ENCODE measurements around the gene MOGAT3.

Gene MOGAT3, protein sequence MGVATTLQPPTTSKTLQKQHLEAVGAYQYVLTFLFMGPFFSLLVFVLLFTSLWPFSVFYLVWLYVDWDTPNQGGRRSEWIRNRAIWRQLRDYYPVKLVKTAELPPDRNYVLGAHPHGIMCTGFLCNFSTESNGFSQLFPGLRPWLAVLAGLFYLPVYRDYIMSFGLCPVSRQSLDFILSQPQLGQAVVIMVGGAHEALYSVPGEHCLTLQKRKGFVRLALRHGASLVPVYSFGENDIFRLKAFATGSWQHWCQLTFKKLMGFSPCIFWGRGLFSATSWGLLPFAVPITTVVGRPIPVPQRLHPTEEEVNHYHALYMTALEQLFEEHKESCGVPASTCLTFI

GRCh38 chr7:101200862-101201599, at the start of gene MOGAT3:
MOGAT3 (minus strand) TSS chr7:101201036; CDS start chr7:101200854, 182 bp downstream.
- no peak for DNase-seq

- no peak for DNase-seq
Measured at GRCh38 chr7:101250324-101250723, 49.5 kb upstream of the MOGAT3 start.

GRCh38 chr7:101248276-101248675, 47.4 kb upstream of the MOGAT3 start:
- no peak for DNase-seq

DNA sequence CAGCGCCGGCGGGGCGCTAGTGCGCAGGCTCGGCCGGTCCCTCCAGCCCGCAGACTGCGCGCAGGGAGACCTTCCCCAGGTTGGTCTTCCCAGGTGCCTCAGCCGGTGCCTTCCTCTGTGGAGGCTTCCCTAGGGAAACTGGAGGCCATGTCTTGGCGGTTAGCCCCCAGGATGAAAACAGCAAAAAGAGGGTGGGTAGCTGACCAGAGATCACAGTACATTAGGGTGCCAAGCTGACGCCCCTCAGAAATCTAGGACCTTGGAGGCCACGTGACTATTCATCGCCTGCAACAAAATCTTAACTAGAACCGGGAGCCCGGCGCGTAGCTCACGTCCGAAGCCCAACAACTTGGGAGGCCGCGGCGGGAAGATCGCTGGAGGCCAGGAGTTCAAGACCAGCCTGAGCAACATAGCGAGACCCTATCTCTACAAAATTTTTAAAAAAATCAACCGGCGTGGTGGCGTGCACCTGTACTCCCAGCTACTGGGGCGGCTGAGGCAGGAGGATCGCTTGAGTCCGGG, 44.4 kb upstream of the MOGAT3 start:
- no peak for DNase-seq

DNA sequence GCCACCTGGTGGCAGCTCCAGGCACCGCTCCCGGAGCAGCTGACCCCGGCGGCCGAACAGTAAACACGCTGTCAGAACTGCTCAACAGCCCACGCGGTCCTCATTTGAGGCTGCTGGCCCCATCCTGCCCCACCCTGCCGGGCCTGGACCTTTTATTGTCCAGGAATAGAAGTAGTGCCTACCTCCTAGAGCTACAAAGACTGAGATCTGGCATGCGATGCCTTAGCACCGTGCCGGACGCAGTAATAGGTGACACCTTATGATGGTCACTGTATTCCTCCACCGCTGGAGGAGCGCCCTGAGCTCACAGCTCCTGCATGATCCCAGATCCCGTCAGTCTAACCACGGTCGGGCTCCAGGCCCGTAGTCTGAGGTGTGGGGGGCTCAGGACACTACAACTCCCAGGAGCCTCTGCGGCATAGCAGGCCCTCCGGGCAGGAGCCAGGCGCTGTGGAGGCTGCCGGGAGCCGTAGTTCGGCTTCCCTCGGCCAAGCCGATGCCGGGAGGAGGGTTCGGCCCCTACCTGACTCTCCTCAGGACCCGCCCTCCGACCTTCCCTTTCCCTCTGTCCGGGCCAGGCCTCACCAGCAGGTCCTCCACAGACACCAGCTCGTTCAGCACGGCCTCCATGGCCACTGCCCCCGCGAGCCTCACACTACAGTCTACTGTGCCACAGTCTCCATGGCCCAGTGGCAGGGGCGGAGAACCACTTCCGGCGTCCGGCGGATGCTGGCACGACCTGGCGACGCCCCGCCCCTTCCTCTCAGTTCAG, 43.7 kb upstream of the MOGAT3 start, which contains the start of gene FIS1:
Gene FIS1 (minus strand): TSS at position 707 of the 772 bp plus-strand sequence. CDS start 77 bp downstream, at position 630.
- DNase-seq = peak; percentile 93

GRCh38 chr7:101243646-101244374, 43.0 kb upstream of the MOGAT3 start:
- no peak for DNase-seq

DNA sequence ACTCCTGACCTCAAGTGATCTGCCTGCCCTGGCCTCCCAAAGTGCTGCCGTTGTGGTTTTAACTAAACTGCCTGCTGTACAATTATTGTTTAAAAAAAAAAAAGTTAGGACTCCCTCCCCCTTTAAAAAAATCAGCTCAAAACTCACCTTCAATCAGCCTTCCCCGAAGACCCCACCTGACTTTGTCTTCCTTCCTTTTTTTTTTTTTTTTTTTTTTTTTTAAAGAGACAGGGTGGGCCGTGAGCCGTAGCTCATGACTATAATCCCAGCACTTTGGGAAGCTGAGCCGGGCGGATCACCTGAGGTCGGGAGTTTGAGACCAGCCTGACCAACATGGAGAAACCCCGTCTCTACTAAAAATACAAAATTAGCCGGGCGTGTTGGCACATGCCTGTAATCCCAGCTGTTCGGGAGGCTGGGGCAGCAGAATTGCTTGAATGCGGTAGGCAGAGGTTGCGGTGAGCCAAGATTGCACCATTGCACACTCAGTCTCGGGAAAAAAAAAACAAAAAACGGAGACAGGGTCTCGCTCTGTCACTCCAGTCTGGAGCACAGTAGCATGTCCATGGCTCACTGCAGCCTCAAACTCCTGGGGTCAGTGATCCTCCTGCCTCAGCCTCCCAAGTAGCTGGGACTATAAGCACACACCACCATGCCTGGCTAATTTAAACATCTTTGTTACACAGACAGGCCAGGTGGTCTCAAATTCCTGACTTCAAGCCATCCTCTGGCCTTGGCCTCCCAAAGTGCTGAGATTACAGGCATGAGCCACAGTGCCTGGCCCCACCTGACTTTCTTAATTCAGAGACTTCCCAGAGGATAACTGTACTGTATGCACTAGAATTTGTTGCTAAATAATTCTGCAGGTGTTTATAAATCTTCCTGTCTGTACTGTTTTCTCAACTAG, 40.9 kb upstream of the MOGAT3 start:
- no peak for DNase-seq

DNA sequence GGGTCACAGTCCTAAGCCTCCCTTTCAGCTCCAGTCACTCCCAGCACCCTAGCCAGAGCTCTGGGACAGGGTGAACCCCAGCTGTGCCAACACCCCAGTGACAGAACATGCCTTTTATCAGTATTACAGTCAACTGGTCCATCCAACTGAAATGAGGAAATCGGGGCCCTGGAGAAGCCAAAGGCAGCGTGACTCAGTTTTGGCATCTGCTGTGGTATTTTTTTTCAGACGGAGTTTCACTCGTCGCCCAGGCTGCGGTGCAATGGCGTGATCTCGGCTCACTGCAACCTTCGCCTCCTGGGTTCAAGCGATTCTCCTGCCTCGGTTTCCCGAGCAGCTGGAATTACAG, 40.2 kb upstream of the MOGAT3 start:
- DNase-seq = no peak

DNA sequence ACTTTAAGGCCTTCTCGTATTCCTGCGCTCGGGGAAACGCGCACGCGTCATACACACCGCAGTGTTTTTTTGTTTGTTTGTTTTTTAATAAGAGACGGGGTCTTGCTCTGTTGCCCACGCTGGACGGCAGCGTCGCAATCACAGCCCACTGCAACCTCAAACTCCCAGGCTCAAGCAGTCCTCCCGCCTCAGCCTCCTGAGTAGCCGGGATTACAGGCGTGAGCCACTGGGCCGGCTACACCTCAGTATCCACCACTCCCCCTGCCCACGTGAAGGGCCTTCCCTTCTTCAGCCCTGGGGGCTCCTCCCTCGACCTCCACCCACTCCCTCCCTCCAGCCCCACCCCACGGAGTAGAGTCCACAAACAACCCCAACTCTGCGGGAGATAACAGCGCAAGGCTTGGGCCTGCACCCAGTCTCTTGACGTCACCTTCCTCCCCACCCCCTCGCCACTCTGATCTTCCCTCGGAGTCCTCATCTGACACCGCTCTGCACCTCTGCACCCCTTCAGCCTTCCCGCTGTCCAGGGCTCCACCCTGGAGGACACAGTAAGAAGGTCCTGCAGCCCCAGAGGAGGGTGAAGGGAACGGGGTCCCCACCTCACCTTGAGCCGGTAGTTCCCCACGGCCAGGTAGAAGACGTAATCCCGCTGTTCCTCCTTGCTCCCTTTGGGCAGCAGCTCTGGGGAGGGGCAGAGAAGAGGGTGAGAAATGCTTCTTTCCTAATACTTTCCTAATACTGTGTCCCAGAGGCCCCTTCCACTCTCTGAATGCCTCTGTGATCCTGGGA, 39.6 kb upstream of the MOGAT3 start:
- no peak for DNase-seq

GRCh38 chr7:101239951-101240220, 39.0 kb upstream of the MOGAT3 start:
- no peak for DNase-seq

- DNase-seq = no peak
Measured at GRCh38 chr7:101239191-101239950, 38.5 kb upstream of the MOGAT3 start.

DNA sequence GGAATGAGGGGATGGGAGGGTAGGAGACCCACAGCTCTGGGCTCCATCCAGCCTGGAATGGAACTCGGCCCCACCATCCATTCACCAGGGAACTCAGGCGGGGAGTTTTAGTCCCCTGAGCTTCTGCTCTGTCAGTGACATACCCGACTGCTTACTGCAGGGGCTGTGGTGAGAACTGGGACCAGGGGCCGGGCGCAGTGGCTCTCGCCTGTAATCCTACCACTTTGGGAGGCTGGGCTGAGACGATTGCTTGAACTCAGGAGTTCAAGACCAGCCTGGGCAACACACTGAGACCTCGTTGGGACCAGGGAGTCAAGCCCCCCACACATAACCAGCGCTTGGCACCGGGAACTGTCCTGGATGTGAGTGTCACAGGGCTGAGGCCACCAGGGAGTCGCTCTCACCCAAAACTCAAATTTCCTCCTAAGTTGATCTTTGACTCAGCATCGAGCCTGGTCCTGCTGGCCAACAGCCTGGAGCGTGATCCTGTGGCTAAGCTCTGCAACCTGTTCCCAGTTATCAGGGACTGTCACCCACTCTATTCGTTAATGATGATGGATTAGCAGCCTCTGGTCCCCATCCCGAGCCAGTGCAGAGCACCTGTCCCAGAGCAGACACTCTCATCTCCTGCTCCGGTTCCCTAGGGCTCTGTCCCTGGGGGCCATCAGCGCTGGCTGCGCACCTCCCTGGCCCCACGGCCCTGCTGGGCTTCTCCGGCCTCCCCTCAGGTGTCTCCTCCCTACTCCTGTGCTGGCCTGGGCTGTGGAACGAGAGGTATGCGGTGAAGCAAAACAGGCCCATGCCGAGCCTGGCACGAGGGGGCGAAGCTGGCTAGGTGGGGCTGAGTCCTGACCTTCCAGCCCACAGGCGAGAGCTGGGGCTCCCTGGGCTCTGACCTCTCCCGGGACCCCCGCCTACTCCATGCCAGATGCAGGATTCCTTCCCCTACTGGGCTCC, 37.7 kb upstream of the MOGAT3 start:
- no peak for DNase-seq

DNA sequence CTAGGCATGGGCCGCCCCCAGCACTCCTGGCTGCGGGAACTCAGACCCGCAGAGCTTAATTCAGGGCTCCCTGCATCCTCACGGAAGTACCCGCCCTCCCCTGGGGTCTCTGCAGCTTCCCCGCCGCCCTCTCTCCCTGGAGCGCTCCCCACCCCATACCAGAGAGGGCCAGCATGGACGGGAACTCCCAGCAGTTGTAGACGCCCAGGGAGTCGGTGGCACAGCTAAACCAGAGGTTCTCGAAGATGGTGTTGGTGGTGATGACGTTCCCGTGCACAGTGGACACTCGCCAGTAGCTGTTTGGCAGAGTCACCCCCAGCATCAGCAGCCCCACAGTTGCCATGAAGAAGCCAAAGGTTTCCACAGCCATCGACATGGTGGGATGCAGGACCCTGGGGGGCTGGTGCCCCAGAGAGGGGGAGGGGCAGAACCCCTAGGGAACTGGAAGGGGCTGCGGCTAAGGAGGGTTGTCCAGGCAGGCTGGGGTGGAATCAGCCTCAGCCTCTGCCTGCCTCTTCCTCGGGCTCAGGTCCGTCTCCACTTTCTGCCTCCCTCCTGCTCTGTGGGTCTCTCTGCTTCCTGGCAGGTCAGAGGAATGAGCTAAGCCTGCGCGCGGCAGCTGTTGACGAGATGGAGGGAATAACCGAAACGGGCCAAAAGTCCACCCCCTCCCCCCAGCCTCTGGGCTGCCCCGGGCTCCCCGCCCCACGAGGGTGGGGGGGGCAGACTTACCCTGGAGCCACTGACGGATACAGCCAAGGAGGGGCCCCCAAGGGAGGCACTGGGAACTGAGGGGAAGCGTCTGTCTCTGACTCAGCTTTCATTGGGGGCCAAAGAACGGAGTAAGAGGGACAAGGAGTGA, 36.6 kb upstream of the MOGAT3 start, which contains the start of gene CLDN15:
Gene CLDN15 (minus strand): TSS at position 597 of the 862 bp plus-strand sequence. CDS start 221 bp downstream, at position 376.
- DNase-seq = no peak

DNA sequence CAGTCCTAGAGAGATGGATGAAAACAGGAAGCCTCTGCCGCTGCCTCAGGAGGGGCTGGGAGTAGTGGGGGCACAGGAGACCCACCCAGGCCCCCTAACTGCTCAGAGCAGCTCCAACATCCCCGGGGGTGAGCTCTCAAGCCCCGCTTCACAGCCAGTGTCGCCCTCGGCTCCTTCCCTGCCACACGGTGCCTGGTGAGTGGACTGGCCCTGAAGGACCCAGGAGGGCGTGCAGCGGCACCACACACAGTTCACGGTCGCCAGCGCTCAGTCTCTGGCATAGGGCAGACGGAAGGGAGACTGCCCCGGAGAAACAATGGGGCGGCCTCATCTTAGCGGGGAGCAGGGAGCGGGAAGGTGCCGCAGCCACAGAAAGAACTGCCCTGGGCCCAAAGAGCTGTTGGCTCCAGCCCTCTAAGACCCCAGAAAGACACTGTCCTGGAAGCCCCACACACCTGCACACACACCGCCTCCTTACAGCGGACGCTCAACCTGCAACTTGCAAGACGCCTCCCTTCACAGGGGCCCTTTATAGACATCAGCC, 35.5 kb upstream of the MOGAT3 start:
- no peak for DNase-seq

DNA sequence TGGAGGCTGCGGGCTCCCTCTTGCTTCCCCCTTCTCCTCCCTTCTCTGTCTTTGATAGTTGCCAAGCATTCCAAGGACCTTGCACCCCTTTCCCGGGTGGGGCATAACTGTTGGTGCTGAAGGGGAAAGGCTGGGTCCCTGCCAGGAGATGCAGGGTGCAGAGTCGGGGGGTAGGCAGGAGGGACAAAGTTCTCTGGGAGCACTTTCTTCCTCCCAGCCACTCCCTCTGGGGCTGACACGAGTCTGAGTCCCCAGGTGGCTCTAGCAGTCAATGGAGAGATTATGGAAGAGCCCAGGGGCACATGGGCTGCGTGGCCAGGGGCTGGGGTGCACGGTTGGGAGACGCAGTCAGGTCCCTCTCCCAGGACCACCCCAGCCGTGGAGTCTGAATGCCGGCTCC, 34.7 kb upstream of the MOGAT3 start:
- DNase-seq = no peak

GRCh38 chr7:101235050-101235449, 34.2 kb upstream of the MOGAT3 start:
- DNase-seq = no peak

GRCh38 chr7:101234636-101235035, 33.8 kb upstream of the MOGAT3 start:
- DNase-seq = no peak

All from DMS 273 treated with DMSO at 0.1 percent for 48 hours (cell line).